Type B pancreatic cell (in vitro differentiated cells): Measurements from ENCODE around the gene NCBP1. TPM values are rescaled to one million over a fixed set of nuclear protein-coding genes. Genes with fewer than 3 reads are reported as not detected.
A peak's percentile ranks its signal among the peaks of the same experiment; 100 is the strongest.

Experiments used
- DNase-seq: peaks from one replicate; pipeline ENCODE4 v3.0.0; 2021; ENCODE audit warnings: mixed read lengths; ENCODE audit not compliant: unreplicated experiment; ENCODE audit errors: extremely low spot score
- H3K27ac Mint-ChIP-seq: 2 replicates; pipeline ENCODE4 v1.8.0; 2021; ENCODE audit warnings: mild to moderate bottlenecking, mixed read lengths
- H3K27me3 Mint-ChIP-seq: 2 replicates; pipeline ENCODE4 v1.8.0; 2021; ENCODE audit warnings: mixed read lengths
- H3K36me3 Mint-ChIP-seq: 2 replicates; pipeline ENCODE4 v1.8.0; 2021; ENCODE audit warnings: mixed read lengths
- H3K4me1 Mint-ChIP-seq: one replicate; pipeline ENCODE4 v1.8.0; 2021; ENCODE audit warnings: mixed read lengths; ENCODE audit not compliant: unreplicated experiment
- H3K4me3 Mint-ChIP-seq: 2 replicates; pipeline ENCODE4 v1.8.0; 2021; ENCODE audit warnings: mild to moderate bottlenecking, mixed read lengths
- H3K9me3 Mint-ChIP-seq: 2 replicates; pipeline ENCODE4 v1.8.0; 2021; ENCODE audit warnings: mixed read lengths
- total RNA-seq: library from RNA; stranded (reverse); gene quantifications from 2 replicates; pipeline ENCODE4 v1.2.1, GENCODE V29; 2021; ENCODE audit warnings: low replicate concordance
- TF ChIP-seq, protein P1 (sequence below): fragments of 200-600 bp; sonication (generic); conservative IDR thresholded peaks from 2 replicates; pipeline ENCODE4 v1.5.0; 2021; ENCODE audit warnings: antibody characterized with exemption, mild to moderate bottlenecking

The NCBP1 gene
- total RNA-seq, 1 donor from 2014 or later, result 41.8 TPM

DNA sequence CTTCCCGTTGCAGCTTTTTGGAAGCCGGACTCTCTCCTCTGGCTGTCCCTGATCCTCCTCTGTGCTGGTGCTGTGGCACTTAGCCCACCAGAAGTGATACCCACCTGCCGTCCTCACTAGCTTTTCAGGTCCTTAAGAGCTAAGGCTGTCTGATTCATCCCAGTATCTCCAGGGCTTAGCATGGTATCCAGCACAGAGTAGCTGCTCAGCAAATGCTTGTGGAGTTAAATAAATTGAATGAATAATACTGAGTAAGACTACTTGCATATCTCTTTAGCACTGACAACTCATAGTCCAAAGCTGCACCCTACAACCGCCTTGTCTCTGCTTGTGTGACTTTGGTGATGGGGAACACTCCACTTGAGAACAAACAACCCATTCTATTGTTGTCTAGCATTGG is 71.2 kb downstream of the NCBP1 start:
- Mint-ChIP-seq H3K27me3 (peaks cover 20% of the 10 kb centered on the region), H3K9me3 (no peaks in the 10 kb centered on the region), H3K27ac (peak overlapping the region; percentile 91)

DNA sequence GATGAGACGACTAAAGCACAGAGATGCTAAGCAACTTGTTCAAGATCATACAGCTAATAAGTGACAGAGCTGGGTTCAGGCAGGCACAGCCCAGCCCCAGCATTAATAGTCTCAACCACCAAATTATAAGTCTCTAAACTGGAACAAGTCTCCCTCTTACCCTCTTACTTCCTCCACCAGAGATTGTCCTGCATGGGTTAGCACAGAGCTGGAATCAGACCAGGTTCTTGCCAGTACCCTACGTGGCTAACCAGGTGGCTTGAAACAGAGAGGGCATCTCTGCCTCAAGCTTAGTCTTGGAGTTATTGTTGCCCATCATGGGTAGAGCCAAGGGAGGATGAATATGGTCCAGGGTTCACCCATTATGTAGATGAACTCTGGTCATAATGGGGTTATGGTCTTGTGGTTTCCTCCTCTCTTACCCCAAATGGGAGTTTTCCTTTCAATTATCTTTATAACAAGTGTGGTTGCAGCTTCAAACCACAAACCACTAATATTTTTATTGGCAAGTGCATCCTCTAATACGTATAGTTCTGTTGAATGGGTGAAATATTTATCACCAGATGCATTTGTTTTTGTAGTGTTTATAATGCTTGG is 71.8 kb downstream of the NCBP1 start:
- no peaks in the 10 kb centered on the region for H3K36me3 Mint-ChIP-seq
- peaks cover 23% of the 10 kb centered on the region for H3K27me3 Mint-ChIP-seq
- peaks cover 11% of the 10 kb centered on the region for H3K4me1 Mint-ChIP-seq
- TF ChIP-seq, protein P1, sequence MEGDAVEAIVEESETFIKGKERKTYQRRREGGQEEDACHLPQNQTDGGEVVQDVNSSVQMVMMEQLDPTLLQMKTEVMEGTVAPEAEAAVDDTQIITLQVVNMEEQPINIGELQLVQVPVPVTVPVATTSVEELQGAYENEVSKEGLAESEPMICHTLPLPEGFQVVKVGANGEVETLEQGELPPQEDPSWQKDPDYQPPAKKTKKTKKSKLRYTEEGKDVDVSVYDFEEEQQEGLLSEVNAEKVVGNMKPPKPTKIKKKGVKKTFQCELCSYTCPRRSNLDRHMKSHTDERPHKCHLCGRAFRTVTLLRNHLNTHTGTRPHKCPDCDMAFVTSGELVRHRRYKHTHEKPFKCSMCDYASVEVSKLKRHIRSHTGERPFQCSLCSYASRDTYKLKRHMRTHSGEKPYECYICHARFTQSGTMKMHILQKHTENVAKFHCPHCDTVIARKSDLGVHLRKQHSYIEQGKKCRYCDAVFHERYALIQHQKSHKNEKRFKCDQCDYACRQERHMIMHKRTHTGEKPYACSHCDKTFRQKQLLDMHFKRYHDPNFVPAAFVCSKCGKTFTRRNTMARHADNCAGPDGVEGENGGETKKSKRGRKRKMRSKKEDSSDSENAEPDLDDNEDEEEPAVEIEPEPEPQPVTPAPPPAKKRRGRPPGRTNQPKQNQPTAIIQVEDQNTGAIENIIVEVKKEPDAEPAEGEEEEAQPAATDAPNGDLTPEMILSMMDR, result no peak
- H3K27ac Mint-ChIP-seq, result no peak overlapping the region
- H3K4me3 Mint-ChIP-seq, result no peak overlapping the region
- no peak for DNase-seq
- no peaks in the 10 kb centered on the region for H3K9me3 Mint-ChIP-seq

More for the DNA sequence above, 71.2 kb downstream of the NCBP1 start:
- Mint-ChIP-seq H3K36me3 (no peaks in the 10 kb centered on the region), H3K4me3 (no peak overlapping the region), H3K4me1 (peaks cover 11% of the 10 kb centered on the region)
- TF ChIP-seq, protein P1, result no peak
- no peak for DNase-seq

DNA sequence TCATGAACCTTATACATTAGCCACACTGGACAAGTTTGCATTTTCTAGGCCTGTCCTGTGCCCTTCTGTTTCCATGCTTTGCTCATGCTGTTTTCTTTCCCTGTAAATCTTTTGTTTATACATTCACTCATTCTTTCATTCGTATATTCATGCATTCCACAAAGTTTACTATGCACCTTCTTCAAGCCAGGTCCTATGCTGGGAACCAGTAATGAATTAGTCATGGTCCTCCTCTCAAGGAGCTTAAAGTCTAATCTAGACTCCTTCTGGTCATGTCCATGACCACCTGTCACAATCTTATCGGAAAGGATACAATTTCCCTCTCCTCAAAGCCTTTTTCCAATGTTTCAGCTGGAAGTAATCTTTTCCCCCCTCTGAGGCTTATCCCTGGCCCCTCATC is 72.6 kb downstream of the NCBP1 start:
- H3K27ac Mint-ChIP-seq, result no peak overlapping the region
- DNase-seq, result no peak
- no peak overlapping the region for H3K4me3 Mint-ChIP-seq
- H3K36me3 Mint-ChIP-seq, result no peaks in the 10 kb centered on the region
- H3K9me3 Mint-ChIP-seq, result no peaks in the 10 kb centered on the region
- H3K27me3 Mint-ChIP-seq, result peaks cover 29% of the 10 kb centered on the region
- TF ChIP-seq, protein P1, result no peak
- peaks cover 17% of the 10 kb centered on the region for H3K4me1 Mint-ChIP-seq

DNA sequence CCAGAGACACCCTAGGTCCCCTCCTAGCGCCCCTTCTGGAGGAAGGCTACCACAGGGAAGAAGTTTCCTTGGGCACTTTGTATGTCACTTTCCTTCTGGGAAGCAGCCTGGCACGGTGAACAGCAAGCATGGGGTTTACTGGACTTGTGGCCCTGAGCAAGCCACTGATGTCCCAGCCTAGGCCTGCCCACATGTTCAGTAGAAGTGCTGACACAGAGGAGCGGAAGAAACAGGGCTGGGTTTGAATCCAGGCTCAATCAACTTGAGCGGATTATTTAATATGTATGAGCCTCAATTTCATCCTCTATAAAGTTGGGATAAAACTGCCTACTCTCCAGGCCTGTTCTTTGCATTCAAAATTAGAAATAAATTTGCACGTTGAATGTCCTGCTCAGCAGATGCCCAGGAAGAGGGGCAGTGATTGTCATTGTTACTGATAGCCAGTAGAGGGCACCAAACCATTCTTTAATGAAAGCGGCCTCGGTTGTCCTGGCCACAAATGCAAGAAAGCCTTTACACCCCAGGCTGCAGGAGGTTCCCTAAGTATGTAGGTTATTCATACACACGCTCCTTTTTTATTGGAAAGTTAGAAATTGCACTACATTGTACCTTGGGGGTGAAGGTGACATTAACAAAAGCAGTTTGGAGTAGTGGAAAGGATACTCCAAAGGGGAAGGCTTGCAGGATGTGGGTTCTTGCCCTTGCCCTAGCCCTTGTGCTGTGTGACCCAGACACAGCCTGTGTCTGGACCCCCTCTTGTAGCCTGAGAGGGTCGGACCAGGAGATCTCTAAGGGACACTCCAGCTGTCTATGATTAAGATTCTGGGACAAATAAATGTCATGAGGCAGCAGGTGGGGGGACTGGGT is 77.0 kb downstream of the NCBP1 start:
- no peaks in the 10 kb centered on the region for H3K9me3 Mint-ChIP-seq
- DNase-seq, result no peak
- no peak overlapping the region for H3K27ac Mint-ChIP-seq
- TF ChIP-seq, protein P1, result peak; percentile 90
- H3K36me3 Mint-ChIP-seq, result no peaks in the 10 kb centered on the region
- H3K4me3 Mint-ChIP-seq, result no peak overlapping the region
- H3K27me3 Mint-ChIP-seq, result peaks cover 40% of the 10 kb centered on the region
- H3K4me1 Mint-ChIP-seq, result peaks cover 8% of the 10 kb centered on the region

DNA sequence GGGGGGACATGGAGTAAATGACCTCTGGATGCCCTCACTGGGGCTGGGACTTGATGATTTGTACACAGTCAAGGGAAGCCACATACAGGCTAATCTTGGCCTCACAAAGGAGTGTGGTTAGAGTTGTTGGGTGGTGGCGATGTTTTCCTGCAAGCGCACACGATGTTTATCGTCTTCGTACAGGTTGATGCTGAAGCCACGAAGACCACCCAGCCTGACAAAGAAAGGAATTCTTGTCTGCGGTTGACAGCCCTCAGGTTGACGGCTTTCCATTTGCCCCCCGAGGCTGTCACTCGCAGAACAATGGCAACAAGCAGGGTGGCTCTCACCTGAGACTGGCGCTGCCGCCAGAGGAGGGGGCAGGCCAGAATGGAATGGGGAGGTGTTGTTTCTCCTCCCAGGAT is 77.6 kb downstream of the NCBP1 start:
- H3K9me3 Mint-ChIP-seq, result no peaks in the 10 kb centered on the region
- no peak for DNase-seq
- peak overlapping the region; percentile 13 for H3K4me3 Mint-ChIP-seq
- H3K4me1 Mint-ChIP-seq, result peaks cover 8% of the 10 kb centered on the region
- TF ChIP-seq, protein P1, result no peak
- H3K27ac Mint-ChIP-seq, result no peak overlapping the region
- peaks cover 40% of the 10 kb centered on the region for H3K27me3 Mint-ChIP-seq
- no peaks in the 10 kb centered on the region for H3K36me3 Mint-ChIP-seq
